HG03460 (cell line): ENCODE data around the gene CFAP20DC.
"Not testable (repeated sequence)": the region's sequence is repeated elsewhere in the genome, so short reads cannot be mapped to it uniquely, and the experiment has no call there.

ENCODE experiments used
- ATAC-seq: cut with Tn5 transposase; IDR thresholded peaks from one replicate; pipeline ENCODE4 v1.9.1; 2021; ENCODE audit not compliant: unreplicated experiment

CFAP20DC gene

GRCh38 chr3:58874795-58875194, 175.0 kb downstream of the CFAP20DC start:
- ATAC-seq, result peak; percentile 85

GRCh38 chr3:58874248-58874741, 175.5 kb downstream of the CFAP20DC start:
- ATAC-seq, result peak; percentile 69

- ATAC-seq, result no peak
Observed at GRCh38 chr3:58868097-58868779, 181.6 kb downstream of the CFAP20DC start.

- ATAC-seq, result no peak
Observed at GRCh38 chr3:58867621-58868020, 182.2 kb downstream of the CFAP20DC start.

- no peak for ATAC-seq
Observed at GRCh38 chr3:58866079-58866478, 183.7 kb downstream of the CFAP20DC start.

GRCh38 chr3:58864480-58864879, 185.3 kb downstream of the CFAP20DC start:
- no peak for ATAC-seq

GRCh38 chr3:58863206-58863605, 186.6 kb downstream of the CFAP20DC start:
- ATAC-seq, result no peak

- no peak for ATAC-seq
Observed at GRCh38 chr3:58861551-58861950, 188.3 kb downstream of the CFAP20DC start.

- ATAC-seq, result no peak
Observed at GRCh38 chr3:58858126-58858525, 191.7 kb downstream of the CFAP20DC start.

- no peak for ATAC-seq
Observed at GRCh38 chr3:58857402-58857801, 192.4 kb downstream of the CFAP20DC start.

GRCh38 chr3:58848826-58849225, 201.0 kb downstream of the CFAP20DC start:
- ATAC-seq, result no peak

- ATAC-seq, result not testable (repeated sequence)
Observed at GRCh38 chr3:58842050-58842747, 207.6 kb downstream of the CFAP20DC start.

- ATAC-seq, result no peak
Observed at GRCh38 chr3:58840949-58841348, 208.9 kb downstream of the CFAP20DC start.

- no peak for ATAC-seq
Observed at GRCh38 chr3:58839964-58840363, 209.9 kb downstream of the CFAP20DC start.

- no peak for ATAC-seq
Observed at GRCh38 chr3:58839187-58839586, 210.6 kb downstream of the CFAP20DC start.

GRCh38 chr3:58837856-58838255, 212.0 kb downstream of the CFAP20DC start:
- no peak for ATAC-seq

GRCh38 chr3:58837141-58837843, 212.5 kb downstream of the CFAP20DC start:
- no peak for ATAC-seq

GRCh38 chr3:58835086-58835485, 214.7 kb downstream of the CFAP20DC start:
- no peak for ATAC-seq

GRCh38 chr3:58833491-58833890, 216.3 kb downstream of the CFAP20DC start:
- no peak for ATAC-seq

- ATAC-seq, result no peak
Observed at GRCh38 chr3:58829321-58830000, 220.4 kb downstream of the CFAP20DC start.

GRCh38 chr3:58824777-58825176, 225.0 kb downstream of the CFAP20DC start:
- no peak for ATAC-seq
